ENCODE data around the gene PLA2G2C. TPM values are rescaled to one million over a fixed set of nuclear protein-coding genes. Genes with fewer than 3 reads are reported as not detected.

Gene PLA2G2C
- not detected in 2 replicates for total RNA-seq

GRCh38 chr1:20185834-20186782 is at the start of gene PLA2G2C, which contains the start of gene UBXN10:
Gene PLA2G2C, minus strand, starts transcription at chr1:20186518. Its CDS starts 9,155 bp downstream, at chr1:20177363.
Gene UBXN10, plus strand, starts transcription at chr1:20186096. Its CDS starts 4,466 bp downstream, at chr1:20190562.

GRCh38 chr1:20138961-20139550 is 47.3 kb downstream of the PLA2G2C start, which contains the start of gene PLA2G2F:
Gene PLA2G2F, plus strand, starts transcription at chr1:20139323. Its CDS starts 105 bp downstream, at chr1:20139428.

GRCh38 chr1:20119347-20119746 is 67.0 kb downstream of the PLA2G2C start, which contains the start of gene PLA2G2D:
Gene PLA2G2D, minus strand, starts transcription at chr1:20119536. Its CDS starts 38 bp downstream, at chr1:20119498.

Other genes with a start within 250 kb of the PLA2G2C start
- gene PLA2G2A, start 206.9 kb downstream of the PLA2G2C start, total RNA-seq, result not detected in 2 replicates
- not detected in 2 replicates for gene PLA2G5, start 116.3 kb downstream of the PLA2G2C start, total RNA-seq
- gene PLA2G2D, start 67.0 kb downstream of the PLA2G2C start, total RNA-seq, result not detected in 2 replicates
- under 0.01 TPM in 1 of 2 replicates, not detected in the other for gene PLA2G2F, start 47.2 kb downstream of the PLA2G2C start, total RNA-seq
- 0.39 and 0.43 TPM in 2 replicates for gene UBXN10, start 422 bp downstream of the PLA2G2C start, total RNA-seq
- gene VWA5B1, start 104.4 kb upstream of the PLA2G2C start, total RNA-seq, result not detected in 2 replicates

Measured in placental epithelial cell (primary cell).